GM21723 (cell line): ENCODE data around the gene NCLN.
"Not testable (repeated sequence)": the region's sequence is repeated elsewhere in the genome, so short reads cannot be mapped to it uniquely, and the experiment has no call there.

Experiments used
- ATAC-seq: cut with Tn5 transposase; IDR thresholded peaks from one replicate; pipeline ENCODE4 v1.9.1; 2021; ENCODE audit warnings: mild to moderate bottlenecking, moderate library complexity; ENCODE audit not compliant: unreplicated experiment

Gene NCLN

GRCh38 chr19:3183721-3184641, 1.7 kb upstream of the NCLN start:
- no peak for ATAC-seq

DNA sequence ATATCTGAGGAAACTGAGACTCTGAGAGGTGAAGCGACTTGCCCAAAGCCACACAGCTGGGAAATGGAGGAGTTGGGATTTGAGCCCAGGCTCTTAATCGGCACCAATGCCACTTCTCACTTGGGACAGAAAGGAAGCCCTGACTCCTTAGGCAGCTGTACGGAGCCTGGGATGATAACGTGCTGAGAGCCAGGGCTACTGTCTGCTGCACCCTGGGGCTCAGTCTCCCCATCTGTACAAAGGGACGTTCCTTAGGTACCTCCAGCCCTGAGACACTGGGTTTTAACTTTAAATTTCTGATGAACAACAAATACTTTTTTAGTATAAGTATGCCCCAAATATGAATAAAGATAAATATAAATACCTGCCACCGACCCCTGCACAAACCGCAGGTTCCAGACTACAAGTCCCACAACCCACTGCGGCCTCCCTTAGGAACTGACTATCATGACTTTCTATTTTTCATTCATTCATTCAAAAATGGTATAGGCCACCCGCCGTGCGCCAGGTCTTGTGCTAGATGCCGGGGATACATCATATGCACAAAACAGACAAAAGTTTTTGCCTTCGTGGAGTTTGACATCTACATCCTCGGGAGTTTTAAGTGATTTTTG, 776 bp upstream of the NCLN start:
- peak; percentile 18 for ATAC-seq

DNA sequence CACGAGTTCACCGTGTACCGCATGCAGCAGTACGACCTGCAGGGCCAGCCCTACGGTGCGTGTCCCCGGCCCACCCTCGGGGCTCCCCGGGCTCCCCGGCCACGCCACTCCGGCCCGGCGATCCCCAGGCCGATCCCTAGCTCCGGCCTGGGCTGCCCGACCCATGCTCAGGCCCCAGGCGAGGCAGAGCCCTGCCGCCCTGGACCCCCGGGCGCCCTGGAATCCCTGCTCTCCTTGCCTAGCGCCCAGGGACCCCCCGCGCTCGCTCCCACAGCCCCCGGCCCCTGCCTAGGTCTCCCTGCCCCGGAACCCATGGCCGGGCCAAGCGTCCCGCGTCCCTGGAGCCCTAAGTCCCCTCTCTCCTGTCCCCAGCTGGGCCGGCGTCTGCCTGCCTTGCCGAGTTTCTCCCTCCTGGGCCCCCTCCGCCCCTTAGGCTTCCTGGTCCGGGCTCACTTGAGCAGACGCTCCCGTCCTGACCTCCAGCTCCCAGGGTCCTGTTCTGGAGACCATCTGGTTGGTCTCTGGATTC, 494 bp downstream of the NCLN start:
- peak; percentile 21 for ATAC-seq

- ATAC-seq, result no peak
Measured at GRCh38 chr19:3186891-3187661, 1.3 kb downstream of the NCLN start.

DNA sequence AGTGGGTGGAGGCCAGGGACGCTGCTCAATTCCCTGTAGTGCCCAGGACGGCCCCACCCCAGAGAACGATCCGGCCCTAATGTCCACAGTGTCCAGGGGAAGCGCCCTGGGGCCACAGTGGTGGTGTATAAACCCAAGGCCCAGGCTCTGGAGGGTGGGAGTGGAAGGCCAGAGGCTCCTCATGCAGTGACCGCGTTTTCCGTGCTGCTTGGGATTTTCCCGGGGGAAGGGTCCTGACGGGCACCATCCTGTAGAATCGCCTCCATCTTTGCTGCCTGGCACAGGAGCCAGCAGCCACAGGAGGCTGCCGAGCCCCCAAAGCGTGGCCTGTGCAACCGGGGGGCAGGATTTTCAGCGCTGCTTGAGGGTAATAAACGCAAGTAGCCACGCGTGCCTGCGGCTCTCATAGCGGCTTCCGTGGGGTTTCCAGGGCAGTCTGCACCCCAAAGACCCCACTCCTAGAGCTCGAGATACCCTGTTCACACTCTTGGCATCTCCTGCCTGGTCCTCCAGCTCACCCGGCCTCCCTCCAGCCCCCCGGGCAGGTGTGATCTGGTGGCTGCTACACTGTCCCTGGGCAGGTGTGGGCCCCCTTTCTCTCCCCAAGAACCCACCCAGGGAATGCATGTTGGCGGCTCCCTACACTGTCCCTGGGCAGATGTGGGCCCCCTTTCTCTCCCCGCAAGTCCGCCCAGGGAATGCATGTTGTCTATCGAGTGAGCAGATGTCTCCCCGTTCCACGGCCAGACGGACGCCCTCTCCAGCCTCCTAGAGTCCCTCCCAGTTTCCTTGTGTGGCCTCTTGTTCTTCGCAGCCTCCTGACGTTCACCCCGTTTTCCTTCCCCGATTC, 2.2 kb downstream of the NCLN start:
- no peak for ATAC-seq

DNA sequence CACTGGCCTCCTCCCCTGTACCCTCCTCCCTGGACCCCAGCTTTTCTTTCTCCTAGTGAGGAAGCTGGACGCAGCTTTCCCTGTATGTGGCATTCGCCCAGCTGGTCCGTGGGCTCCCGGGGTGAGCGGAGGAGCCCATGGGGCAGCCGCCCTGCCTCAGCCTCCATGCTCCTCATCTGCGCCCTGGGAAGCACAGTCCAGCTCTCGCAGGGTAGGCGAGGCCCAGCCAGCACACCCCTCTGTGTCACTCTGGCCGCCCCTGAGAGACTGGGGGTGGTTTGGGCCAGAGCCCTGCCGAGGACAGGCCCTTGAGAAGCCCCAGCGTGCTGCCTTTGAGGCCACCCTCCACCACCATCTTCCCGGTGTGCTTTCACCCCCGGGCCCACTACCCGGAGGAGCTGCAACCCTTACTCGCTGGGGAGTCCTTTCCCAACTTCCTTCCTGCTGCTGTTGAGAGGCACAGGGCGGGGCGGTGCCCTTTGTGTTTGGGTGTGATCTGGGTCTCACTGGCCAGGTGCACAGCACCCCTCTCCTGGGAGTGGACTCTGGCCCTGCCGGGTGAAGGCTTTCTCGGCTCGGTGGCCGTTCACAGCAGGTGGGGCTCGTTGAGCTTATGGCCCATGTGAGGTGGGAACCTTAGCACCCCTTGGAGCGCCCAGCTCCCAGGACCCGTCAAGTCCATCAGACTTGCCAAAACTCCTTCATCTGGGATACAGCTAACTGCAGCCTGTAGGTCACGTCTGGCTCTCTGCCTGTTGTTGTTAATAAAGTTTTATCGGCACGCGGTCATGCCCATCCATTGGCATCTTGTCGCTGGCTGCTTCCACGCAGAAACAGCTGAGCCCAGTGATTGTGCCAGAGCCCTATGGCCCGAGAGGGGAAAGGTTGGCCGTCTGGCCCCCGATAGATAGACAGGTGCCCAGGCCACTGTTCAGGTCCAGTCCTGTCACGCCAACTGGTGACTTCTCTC, 3.2 kb downstream of the NCLN start:
- no peak for ATAC-seq

GRCh38 chr19:3189702-3190469, 4.2 kb downstream of the NCLN start:
- ATAC-seq, result no peak

GRCh38 chr19:3190470-3190770, 4.7 kb downstream of the NCLN start:
- no peak for ATAC-seq

GRCh38 chr19:3190921-3191805, 5.4 kb downstream of the NCLN start:
- no peak for ATAC-seq

GRCh38 chr19:3191806-3192104, 6.0 kb downstream of the NCLN start:
- ATAC-seq, result not testable (repeated sequence)

DNA sequence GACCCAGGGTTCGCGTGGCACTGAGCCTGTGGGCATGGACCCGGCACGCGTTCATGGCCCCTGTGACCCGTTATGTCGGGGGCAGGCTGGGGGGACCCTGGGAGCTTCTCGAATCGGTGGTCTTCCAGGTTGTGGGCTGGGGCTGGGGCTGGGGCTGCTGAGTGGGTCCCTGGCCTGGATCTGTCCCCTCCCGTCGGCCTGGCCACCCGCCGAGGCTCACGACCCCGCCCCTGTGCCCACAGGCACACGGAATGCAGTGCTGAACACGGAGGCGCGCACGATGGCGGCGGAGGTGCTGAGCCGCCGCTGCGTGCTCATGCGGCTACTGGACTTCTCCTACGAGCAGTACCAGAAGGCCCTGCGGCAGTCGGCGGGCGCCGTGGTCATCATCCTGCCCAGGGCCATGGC, 6.5 kb downstream of the NCLN start:
- ATAC-seq, result no peak

- no peak for ATAC-seq
Measured at GRCh38 chr19:3192684-3193083, 7.0 kb downstream of the NCLN start.

GRCh38 chr19:3193256-3194105, 7.8 kb downstream of the NCLN start:
- ATAC-seq, result no peak

GRCh38 chr19:3194106-3195087, 8.7 kb downstream of the NCLN start:
- ATAC-seq, result no peak

DNA sequence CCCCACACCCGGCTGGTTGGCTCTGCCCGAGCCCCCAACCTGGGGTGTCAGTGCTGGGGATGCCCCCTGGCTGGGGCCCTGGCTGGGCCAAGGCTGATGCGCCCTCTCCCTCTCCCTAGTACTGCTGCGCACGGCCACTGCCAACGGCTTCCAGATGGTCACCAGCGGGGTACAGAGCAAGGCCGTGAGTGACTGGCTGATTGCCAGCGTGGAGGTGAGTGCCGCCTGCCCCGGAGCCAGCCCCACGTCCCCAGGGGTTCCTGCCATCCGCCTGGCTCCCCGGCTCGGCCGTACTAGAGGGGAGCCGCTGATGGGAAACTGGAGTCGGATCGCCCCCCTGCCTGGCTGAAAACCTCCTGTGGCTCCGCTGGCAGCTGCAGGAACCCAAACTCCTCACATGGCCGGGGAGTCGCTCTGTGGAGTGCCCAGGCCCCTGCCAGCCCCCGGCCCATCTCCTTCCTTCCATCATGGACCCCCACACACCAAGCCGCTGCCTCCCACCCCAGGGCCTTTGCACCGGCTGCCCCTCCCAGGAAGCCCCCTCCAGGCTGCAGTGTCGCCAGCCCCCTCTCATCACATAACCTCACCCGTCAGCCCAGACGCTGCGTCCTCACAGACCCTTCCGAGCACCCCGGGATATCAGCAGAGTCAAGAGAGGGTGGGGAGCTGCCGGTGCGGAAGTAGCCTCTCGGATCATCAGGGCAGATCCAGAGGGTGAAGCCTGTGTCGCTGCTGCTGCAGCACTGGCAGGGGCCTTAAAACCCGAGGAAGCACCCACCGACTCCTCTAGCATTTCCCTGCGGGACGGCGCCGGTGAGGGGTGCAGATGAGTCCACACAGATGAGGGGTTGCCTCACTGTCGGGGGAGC, 10.6 kb downstream of the NCLN start:
- no peak for ATAC-seq
